BJ (cell line): ENCODE data around the gene KDM3A. TPM values are rescaled to one million over a fixed set of nuclear protein-coding genes. Genes with fewer than 3 reads are reported as not detected.

Experiments used
- CTCF ChIA-PET: fragments of 350-600 bp; formaldehyde crosslinking; extraction: SDS; loops from one replicate; lab custom pipeline; 2021; ENCODE audit warnings: antibody characterized with exemption, inconsistent platforms; lab: Yijun Ruan, JAX
- POLR2A ChIA-PET: fragments of 300-600 bp; sonication (Branson Sonifier 250); formaldehyde crosslinking; extraction: SDS; loops from one replicate; lab custom pipeline; 2021; ENCODE audit warnings: antibody characterized with exemption; lab: Charles Lee
- DNase-seq: peaks from one replicate; pipeline ENCODE4 v3.0.0-alpha.2; 2011; ENCODE audit warnings: low read depth
- H3K27me3 ChIP-seq: 2 replicates; pipeline ENCODE4 v1.6.0; 2011; ENCODE audit warnings: low read length; ENCODE audit not compliant: control insufficient read depth, insufficient read depth
- H3K36me3 ChIP-seq: 2 replicates; pipeline ENCODE4 v1.5.1; 2011; ENCODE audit warnings: low read length; ENCODE audit not compliant: control insufficient read depth, insufficient read depth
- H3K4me3 ChIP-seq: 2 replicates; pipeline ENCODE4 v1.5.1; 2011; ENCODE audit warnings: low read depth, mild to moderate bottlenecking, control low read depth, low read length
- polyA plus RNA-seq: library from polyadenylated mRNA; depleted of rRNA; stranded (reverse); fragments of >200 nt; gene quantifications from 2 replicates; pipeline ENCODE4 v1.2.3, GENCODE V29; 2011
- TF ChIP-seq, protein P1 (sequence below): IDR thresholded peaks from 2 replicates; pipeline ENCODE4 v1.5.1; 2011; ENCODE audit warnings: low read depth, mild to moderate bottlenecking, control low read depth, inconsistent platforms, low read length, moderate library complexity; ENCODE audit not compliant: insufficient read depth

Gene KDM3A
- polyA plus RNA-seq, 1 experiment, result 24.1 TPM

GRCh38 chr2:86397986-86398385 lies 43.2 kb upstream of the KDM3A start:
- no peaks in the 10 kb centered on the region for H3K36me3 ChIP-seq
- TF ChIP-seq, protein P1, sequence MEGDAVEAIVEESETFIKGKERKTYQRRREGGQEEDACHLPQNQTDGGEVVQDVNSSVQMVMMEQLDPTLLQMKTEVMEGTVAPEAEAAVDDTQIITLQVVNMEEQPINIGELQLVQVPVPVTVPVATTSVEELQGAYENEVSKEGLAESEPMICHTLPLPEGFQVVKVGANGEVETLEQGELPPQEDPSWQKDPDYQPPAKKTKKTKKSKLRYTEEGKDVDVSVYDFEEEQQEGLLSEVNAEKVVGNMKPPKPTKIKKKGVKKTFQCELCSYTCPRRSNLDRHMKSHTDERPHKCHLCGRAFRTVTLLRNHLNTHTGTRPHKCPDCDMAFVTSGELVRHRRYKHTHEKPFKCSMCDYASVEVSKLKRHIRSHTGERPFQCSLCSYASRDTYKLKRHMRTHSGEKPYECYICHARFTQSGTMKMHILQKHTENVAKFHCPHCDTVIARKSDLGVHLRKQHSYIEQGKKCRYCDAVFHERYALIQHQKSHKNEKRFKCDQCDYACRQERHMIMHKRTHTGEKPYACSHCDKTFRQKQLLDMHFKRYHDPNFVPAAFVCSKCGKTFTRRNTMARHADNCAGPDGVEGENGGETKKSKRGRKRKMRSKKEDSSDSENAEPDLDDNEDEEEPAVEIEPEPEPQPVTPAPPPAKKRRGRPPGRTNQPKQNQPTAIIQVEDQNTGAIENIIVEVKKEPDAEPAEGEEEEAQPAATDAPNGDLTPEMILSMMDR, result no peak
- CTCF ChIA-PET, result interaction anchor here (1.9 kb wide), 1 partner anchor 15 kb away, joined by 4 read pairs; no protein-coding TSS in a partner anchor
- POLR2A ChIA-PET, result no interaction called here
- H3K27me3 ChIP-seq, result no peaks in the 10 kb centered on the region
- no peak overlapping the region for H3K4me3 ChIP-seq
- no peak for DNase-seq

- CTCF ChIA-PET, result interaction anchor here (1.9 kb wide), 1 partner anchor 16 kb away, joined by 4 read pairs; no protein-coding TSS in a partner anchor
- POLR2A ChIA-PET, result no interaction called here
- TF ChIP-seq, protein P1, result no peak
- Histone ChIP-seq H3K4me3 (no peak overlapping the region), H3K36me3 (no peaks in the 10 kb centered on the region), H3K27me3 (no peaks in the 10 kb centered on the region)
- DNase-seq, result no peak
Measured at GRCh38 chr2:86398500-86399474, 42.4 kb upstream of the KDM3A start.

- no peaks in the 10 kb centered on the region for H3K36me3 ChIP-seq
- H3K4me3 ChIP-seq, result no peak overlapping the region
- TF ChIP-seq, protein P1, result no peak
- CTCF ChIA-PET, result no interaction called here
- no peaks in the 10 kb centered on the region for H3K27me3 ChIP-seq
- no peak for DNase-seq
- POLR2A ChIA-PET, result interaction anchor here (0.6 kb wide), 1 partner anchor 41 kb away, joined by 9 read pairs; the partner anchor contains the start of gene KDM3A
Measured at GRCh38 chr2:86400321-86400720, 40.9 kb upstream of the KDM3A start.

- ChIA-PET CTCF (no interaction called here), POLR2A (no interaction called here)
- peaks cover 6% of the 10 kb centered on the region for H3K27me3 ChIP-seq
- DNase-seq, result no peak
- no peaks in the 10 kb centered on the region for H3K36me3 ChIP-seq
- TF ChIP-seq, protein P1, result no peak
- H3K4me3 ChIP-seq, result no peak overlapping the region
Measured at GRCh38 chr2:86410581-86410980, 30.6 kb upstream of the KDM3A start.

- CTCF ChIA-PET, result no interaction called here
- TF ChIP-seq, protein P1, result no peak
- H3K4me3 ChIP-seq, result no peak overlapping the region
- no peaks in the 10 kb centered on the region for H3K36me3 ChIP-seq
- no peak for DNase-seq
- peaks cover 8% of the 10 kb centered on the region for H3K27me3 ChIP-seq
- POLR2A ChIA-PET, result no interaction called here
Measured at GRCh38 chr2:86411396-86411795, 29.8 kb upstream of the KDM3A start.
